ENCODE data around the gene CLEC6A. TPM values are rescaled to one million over a fixed set of nuclear protein-coding genes. Genes with fewer than 3 reads are reported as not detected.
"Not testable (repeated sequence)": the region's sequence is repeated elsewhere in the genome, so short reads cannot be mapped to it uniquely, and the experiment has no call there.

Gene CLEC6A
- total RNA-seq, result not detected in 2 replicates
- long read RNA-seq, result 0 reads

- TF ChIP-seq CTCF (IDR thresholded peaks at IDR 0.05), result no peak
- H3K4me1 Mint-ChIP-seq (ENCODE audit: unreplicated experiment), result no peaks in the 10 kb centered on the region
- no peak within 1 kb of the TSS for H3K27ac Mint-ChIP-seq (ENCODE audit: unreplicated experiment)
- H3K4me3 Mint-ChIP-seq (ENCODE audit: unreplicated experiment), result no peak within 1 kb of the TSS
- H3K27me3 Mint-ChIP-seq (ENCODE audit: unreplicated experiment), result no peaks in the 10 kb centered on the region
- H3K36me3 Mint-ChIP-seq (ENCODE audit: unreplicated experiment), result no peaks in the 10 kb centered on the region
- DNase-seq (ENCODE audit: extremely low spot score, unreplicated experiment), result no peak
- no peaks in the 10 kb centered on the region for H3K9me3 Mint-ChIP-seq (ENCODE audit: unreplicated experiment)
Observed at GRCh38 chr12:8455727-8456360, at the start of gene CLEC6A. CLEC6A (plus strand) TSS chr12:8455962; CDS start chr12:8456112, 150 bp downstream.

GRCh38 chr12:8419576-8419975 lies 36.2 kb upstream of the CLEC6A start:
- not testable (repeated sequence) for H3K4me3 Mint-ChIP-seq (ENCODE audit: unreplicated experiment); DNase-seq (ENCODE audit: extremely low spot score, unreplicated experiment); H3K9me3 Mint-ChIP-seq (ENCODE audit: unreplicated experiment); H3K36me3 Mint-ChIP-seq (ENCODE audit: unreplicated experiment); H3K4me1 Mint-ChIP-seq (ENCODE audit: unreplicated experiment); H3K27me3 Mint-ChIP-seq (ENCODE audit: unreplicated experiment); H3K27ac Mint-ChIP-seq (ENCODE audit: unreplicated experiment)

- Mint-ChIP-seq H3K4me1 (ENCODE audit: unreplicated experiment) (no peaks in the 10 kb centered on the region), H3K4me3 (ENCODE audit: unreplicated experiment) (no peak overlapping the region), H3K9me3 (ENCODE audit: unreplicated experiment) (no peaks in the 10 kb centered on the region), H3K27me3 (ENCODE audit: unreplicated experiment) (no peaks in the 10 kb centered on the region), H3K36me3 (ENCODE audit: unreplicated experiment) (no peaks in the 10 kb centered on the region), H3K27ac (ENCODE audit: unreplicated experiment) (no peak overlapping the region)
- TF ChIP-seq CTCF (IDR thresholded peaks at IDR 0.05), result no peak
- DNase-seq (ENCODE audit: extremely low spot score, unreplicated experiment), result no peak
Observed at GRCh38 chr12:8420506-8420905, 35.3 kb upstream of the CLEC6A start.

GRCh38 chr12:8444536-8445278 lies 11.1 kb upstream of the CLEC6A start:
- H3K4me1 Mint-ChIP-seq (ENCODE audit: unreplicated experiment); DNase-seq (ENCODE audit: extremely low spot score, unreplicated experiment); H3K9me3 Mint-ChIP-seq (ENCODE audit: unreplicated experiment); H3K36me3 Mint-ChIP-seq (ENCODE audit: unreplicated experiment); H3K4me3 Mint-ChIP-seq (ENCODE audit: unreplicated experiment); H3K27ac Mint-ChIP-seq (ENCODE audit: unreplicated experiment); H3K27me3 Mint-ChIP-seq (ENCODE audit: unreplicated experiment): not testable (repeated sequence)

- no peak for DNase-seq (ENCODE audit: extremely low spot score, unreplicated experiment)
- no peak for TF ChIP-seq CTCF (IDR thresholded peaks at IDR 0.05)
- no peaks in the 10 kb centered on the region for H3K4me1 Mint-ChIP-seq (ENCODE audit: unreplicated experiment)
- H3K27ac Mint-ChIP-seq (ENCODE audit: unreplicated experiment), result no peak overlapping the region
- no peaks in the 10 kb centered on the region for H3K36me3 Mint-ChIP-seq (ENCODE audit: unreplicated experiment)
- no peak overlapping the region for H3K4me3 Mint-ChIP-seq (ENCODE audit: unreplicated experiment)
- H3K9me3 Mint-ChIP-seq (ENCODE audit: unreplicated experiment), result no peaks in the 10 kb centered on the region
- H3K27me3 Mint-ChIP-seq (ENCODE audit: unreplicated experiment), result peaks cover 2% of the 10 kb centered on the region
Observed at GRCh38 chr12:8445731-8446130, 10.0 kb upstream of the CLEC6A start.

Measured in osteocyte (in vitro differentiated cells).